ENCODE data around the gene CHRFAM7A.
"Not testable (repeated sequence)": the region's sequence is repeated elsewhere in the genome, so short reads cannot be mapped to it uniquely, and the experiment has no call there.

Gene CHRFAM7A

DNA sequence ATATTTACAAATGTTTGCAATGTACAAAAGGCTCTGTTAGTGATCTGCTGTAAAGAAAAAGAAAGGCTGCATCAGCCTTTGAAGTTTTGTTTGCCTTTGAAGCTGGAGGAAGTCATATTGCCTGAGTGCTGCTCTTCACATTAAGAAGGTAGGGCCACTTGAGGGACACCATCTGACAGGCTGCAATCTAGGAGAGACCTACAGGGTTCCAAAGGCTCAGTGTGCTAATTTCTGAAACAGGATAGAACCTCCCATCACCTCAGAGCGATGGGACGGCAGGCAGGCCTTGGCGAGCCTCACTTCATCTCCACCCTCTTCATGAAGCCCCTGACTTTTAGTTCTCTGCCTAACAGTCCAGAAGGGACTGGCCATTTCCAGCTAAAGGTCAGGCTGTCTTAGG is 77.6 kb downstream of the CHRFAM7A start:
- not testable (repeated sequence) for DNase-seq

DNA sequence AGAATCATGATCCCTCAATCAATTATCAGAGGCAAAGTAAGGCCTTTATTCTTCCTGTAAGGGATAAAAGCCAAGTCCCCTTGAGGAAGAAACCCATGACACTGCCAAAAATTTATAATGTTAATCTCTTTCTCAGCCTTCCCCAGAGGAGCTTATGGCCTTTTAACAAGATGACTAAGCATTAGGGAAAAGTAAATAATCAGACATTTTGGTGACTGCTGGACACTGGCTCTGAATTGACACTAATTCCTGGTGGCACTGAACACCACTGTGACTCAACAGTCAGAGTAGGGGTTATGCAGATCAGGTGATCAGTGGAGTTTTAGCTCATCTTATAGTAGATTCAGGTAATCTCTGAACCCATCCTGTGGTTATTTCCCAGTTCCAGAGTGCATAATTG is 82.8 kb downstream of the CHRFAM7A start:
- DNase-seq: not testable (repeated sequence)

Data from HCEC 1CT (cell line).